Stimulated activated CD8-positive, alpha-beta memory T cell treated with anti-CD3 and anti-CD28 coated beads, Interleukin-7, amount 100 ng/mL, for 4 hours (primary cell): ENCODE results near the gene CAD.

Source experiments
- DNase-seq, 2 donors: peaks; one replicate each; pipeline ENCODE4 v3.0.0-alpha.2; 2020; ENCODE audit warnings: low read depth in 2 of 2

The CAD gene

DNA sequence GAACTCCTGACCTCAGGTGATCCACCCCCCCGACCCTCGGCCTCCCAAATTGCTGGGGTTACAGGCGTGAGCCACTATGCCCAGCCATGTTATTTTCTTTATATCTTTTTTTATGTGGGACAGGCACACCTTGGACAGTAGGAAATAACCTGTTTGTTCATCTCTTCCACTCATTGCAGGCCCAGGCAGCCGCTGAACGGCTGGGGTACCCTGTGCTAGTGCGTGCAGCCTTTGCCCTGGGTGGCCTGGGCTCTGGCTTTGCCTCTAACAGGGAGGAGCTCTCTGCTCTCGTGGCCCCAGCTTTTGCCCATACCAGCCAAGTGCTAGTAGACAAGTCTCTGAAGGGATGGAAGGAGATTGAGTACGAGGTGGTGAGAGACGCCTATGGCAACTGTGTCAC, 8.4 kb downstream of the CAD start:
- no peak for DNase-seq

DNA sequence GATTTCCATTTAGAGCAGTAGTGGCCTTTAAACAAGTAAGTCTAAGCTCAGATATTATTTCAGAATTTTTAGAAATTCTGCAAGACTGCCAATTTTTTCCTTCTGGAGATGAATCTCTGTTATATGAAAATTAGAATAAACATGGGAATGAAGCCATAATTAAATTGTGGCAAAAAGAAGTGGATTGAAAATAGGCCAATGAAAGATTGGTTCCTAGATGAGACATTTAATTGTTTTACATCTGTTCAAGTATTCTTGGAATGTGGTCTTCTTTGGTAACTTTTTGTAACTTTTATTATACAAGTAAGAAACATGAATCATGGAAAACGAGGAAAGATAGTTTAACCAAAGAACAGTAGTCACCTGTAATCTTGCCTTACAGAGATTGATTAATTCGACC, 10.3 kb downstream of the CAD start:
- no peak for DNase-seq

DNA sequence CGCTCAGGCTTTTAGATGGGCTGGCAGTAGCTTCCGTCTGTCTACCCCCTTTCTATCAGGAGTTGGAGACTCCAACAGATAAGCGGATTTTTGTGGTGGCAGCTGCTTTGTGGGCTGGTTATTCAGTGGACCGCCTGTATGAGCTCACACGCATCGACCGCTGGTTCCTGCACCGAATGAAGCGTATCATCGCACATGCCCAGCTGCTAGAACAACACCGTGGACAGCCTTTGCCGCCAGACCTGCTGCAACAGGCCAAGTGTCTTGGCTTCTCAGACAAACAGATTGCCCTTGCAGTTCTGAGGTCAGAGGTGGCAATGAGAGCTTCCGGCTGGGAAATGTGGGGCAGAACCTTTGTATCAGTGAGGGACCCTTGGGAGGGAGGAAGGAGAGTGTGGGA, 14.8 kb downstream of the CAD start:
- DNase-seq = no peak

DNA sequence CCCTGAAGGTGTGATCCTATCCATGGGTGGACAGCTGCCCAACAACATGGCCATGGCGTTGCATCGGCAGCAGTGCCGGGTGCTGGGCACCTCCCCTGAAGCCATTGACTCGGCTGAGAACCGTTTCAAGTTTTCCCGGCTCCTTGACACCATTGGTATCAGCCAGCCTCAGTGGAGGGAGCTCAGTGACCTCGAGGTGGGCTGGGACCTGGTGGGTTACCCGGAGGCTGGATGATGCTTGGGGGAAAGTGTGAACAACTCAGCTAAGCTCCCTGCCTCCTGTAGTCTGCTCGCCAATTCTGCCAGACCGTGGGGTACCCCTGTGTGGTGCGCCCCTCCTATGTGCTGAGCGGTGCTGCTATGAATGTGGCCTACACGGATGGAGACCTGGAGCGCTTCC, 16.2 kb downstream of the CAD start:
- DNase-seq = no peak

DNA sequence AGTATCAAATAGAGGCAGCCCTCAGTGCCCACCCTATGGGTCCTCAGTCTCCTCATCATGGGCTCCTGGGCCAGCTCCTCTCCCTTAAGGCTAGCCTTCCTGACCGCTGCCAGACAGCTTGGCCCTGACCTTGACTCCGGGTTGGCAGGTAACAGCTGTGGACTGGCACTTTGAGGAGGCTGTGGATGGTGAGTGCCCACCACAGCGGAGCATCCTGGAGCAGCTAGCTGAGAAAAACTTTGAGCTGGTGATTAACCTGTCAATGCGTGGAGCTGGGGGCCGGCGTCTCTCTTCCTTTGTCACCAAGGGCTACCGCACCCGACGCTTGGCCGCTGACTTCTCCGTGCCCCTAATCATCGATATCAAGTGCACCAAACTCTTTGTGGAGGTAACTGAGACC, 19.0 kb downstream of the CAD start:
- DNase-seq = no peak

DNA sequence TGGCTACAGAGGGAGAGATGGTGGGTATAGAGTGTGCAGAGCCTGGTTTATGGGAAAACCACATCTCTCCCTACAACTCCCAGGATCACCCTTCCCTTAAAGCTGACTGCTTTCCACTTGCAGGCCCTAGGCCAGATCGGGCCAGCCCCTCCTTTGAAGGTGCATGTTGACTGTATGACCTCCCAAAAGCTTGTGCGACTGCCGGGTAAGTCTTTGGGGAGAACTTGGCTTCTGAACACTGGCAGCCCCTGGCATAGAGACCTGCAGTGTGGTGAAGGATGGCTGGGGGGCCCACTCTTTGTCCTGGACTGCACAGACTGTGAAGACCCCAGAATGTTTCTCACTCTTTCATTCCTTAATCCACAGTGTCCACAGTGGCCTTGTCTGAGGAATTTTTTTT, 19.5 kb downstream of the CAD start:
- DNase-seq = no peak

DNA sequence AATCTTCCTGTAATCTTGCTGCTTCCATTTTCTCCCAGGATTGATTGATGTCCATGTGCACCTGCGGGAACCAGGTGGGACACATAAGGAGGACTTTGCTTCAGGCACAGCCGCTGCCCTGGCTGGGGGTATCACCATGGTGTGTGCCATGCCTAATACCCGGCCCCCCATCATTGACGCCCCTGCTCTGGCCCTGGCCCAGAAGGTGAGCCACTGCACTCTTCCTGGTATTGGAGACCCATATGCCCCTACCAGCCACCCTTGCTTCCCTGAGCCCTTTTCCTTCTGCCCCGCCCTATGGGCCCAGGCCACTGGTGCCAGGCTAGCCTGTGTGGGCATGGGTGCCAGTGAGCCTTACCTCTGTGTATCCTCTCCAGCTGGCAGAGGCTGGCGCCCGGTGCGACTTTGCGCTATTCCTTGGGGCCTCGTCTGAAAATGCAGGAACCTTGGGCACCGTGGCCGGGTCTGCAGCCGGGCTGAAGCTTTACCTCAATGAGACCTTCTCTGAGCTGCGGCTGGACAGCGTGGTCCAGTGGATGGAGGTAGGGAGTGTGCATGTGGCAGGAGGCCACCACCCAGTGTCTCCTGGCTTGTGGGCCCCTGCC, 20.3 kb downstream of the CAD start:
- DNase-seq = no peak

DNA sequence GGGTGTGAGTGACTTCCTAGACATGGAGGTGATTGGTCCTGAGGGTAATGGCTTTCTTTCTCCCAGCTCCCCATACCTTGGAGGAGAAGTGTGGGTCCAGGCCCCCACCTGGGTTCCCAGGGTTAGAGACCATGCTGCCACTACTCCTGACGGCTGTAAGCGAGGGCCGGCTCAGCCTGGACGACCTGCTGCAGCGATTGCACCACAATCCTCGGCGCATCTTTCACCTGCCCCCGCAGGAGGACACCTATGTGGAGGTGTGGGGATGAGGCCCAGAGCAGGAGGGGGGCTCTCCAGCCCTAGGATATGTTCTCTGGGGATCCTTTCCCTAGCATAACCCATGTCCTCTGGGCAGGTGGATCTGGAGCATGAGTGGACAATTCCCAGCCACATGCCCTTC, 21.8 kb downstream of the CAD start:
- DNase-seq = no peak

DNA sequence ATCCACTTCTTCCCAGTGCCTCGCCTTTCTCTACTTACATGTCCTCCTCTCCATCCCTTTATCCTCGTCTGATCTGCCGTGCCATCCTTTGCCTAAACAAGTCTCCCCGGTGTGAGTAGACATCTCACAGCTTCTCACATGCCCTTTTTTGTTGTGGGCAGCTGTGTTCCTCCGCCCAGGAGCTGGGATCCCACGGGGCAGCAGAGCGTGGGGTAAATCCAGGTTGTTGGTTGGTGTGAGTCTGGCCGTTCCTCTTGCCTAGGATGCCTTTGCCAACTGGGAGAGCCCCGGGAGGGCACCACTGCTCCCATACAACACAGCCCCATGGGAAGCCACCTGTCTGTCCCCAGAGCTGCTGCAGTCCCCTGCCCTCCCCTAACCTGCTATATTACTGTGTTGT, 23.2 kb downstream of the CAD start:
- DNase-seq = no peak

DNA sequence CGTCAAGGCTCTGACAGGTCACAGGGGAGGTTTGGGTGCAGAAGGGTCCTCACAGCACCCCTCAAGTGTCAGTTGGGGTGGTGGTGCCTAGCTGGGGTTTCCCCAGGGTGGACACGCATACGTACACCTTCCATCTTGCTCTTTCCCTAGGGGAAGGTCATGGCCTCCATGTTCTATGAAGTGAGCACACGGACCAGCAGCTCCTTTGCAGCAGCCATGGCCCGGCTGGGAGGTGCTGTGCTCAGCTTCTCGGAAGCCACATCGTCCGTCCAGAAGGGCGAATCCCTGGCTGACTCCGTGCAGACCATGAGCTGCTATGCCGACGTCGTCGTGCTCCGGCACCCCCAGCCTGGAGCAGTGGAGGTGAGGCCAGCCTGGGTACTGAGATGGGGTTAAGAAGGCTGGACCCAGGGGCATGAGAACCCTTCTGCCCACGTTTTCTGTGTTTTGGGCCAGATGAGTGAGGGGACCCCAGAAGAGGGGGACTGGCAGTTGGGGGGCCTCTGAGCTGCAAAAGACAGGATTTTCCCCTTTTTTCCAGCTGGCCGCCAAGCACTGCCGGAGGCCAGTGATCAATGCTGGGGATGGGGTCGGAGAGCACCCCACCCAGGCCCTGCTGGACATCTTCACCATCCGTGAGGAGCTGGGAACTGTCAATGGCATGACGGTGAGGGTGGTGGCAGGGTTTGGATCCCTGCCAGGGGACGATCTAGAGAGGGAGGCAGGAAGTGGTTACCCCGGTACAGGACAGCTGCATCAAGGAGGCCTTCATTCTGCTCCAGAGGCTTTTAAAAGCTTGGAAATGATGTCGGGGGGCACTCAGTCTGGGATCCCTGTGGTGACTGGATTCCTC, 24.8 kb downstream of the CAD start:
- DNase-seq = no peak

DNA sequence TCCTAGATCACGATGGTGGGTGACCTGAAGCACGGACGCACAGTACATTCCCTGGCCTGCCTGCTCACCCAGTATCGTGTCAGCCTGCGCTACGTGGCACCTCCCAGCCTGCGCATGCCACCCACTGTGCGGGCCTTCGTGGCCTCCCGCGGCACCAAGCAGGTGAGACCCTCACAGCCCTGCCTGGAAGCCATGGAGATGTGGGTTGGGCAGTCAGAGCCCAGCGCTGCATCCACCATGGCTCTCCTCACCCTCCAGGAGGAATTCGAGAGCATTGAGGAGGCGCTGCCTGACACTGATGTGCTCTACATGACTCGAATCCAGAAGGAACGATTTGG, 25.4 kb downstream of the CAD start:
- DNase-seq = no peak

DNA sequence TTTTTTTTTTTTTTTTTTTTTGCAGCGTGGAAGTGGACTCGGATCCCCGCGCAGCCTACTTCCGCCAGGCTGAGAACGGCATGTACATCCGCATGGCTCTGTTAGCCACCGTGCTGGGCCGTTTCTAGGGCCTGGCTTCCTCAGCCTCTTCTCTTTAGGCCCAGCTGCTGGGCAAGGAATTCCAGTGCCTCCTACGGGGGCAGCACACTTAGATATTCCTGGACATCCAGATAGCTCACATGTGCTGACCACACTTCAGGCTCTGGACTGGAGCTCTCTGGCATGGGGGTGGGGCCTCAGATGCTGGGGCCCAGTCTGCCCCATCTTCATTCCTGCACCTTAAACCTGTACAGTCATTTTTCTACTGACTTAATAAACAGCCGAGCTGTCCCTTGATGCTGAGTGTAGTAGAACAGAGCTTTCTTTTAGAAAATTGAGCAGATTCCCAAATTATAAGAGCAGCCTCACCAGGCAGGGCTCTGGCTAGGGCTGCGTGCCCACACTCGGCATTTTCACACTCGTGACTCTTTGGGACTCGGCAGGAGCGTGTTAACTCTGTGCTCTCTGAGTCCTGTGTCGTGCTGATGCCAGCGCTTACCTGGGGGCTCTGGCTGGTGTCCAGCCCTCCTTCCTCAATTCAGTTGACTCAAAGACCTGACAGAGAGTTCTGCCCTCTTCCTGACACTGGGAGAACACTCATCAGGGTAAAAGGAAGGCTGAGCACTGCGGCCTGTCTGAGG, 26.4 kb downstream of the CAD start:
- DNase-seq = no peak

DNA sequence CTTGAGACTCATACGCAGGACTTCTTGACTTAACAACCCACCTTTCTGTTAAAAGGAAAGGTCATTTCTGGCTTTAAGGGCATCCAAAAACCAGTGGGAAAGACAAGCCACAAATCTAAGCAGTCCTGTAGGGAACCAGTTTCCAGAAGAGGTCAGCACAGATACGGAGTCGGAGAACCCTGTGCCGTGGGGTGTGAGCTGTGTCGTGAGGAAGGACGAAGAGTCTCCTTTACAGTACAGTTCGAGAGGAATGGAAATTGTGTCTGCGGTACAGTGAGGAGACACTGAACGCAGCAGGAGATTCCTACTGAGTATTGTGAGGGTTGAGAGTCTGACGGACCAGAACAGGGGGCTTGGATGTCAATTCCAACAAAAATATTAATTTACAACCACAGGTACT, 27.9 kb downstream of the CAD start:
- no peak for DNase-seq

DNA sequence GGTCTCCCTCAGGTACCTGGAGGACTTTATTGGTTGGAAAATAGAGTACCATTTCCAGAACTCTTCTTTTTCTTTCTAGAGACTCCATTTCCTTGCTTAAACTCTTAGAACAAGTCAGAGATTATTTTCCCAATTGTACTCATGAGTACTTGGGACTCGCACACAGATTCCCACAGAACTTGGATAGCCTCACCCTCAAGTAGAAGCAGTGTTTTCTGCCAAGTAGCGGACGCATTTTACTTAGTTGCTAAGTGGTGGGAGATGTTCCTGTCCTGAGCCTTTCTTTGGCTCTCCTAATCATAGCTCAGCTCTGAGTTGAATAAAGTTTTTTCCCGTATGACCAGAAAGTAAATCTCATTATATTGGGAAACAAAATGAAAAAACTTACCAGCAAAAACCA, 28.5 kb downstream of the CAD start:
- no peak for DNase-seq

DNA sequence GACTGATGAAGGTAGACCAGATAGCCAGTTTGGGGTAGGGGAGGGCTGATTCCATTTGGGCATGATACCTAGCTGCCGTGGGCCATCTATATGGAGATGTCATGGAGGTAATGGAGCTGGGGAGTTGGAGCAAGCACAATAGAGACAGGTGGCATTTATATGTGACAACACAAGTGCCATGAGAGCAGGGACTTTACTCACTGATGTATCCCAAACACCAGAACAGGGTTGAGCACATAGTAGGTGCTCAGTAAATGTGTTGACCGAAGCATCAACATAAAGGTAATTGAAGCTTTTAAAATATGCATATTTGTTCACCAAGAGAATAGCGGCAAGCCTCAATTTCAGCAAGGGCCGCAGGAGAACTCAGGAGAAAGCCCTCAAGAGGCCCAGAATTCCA, 30.7 kb downstream of the CAD start:
- DNase-seq = no peak

DNA sequence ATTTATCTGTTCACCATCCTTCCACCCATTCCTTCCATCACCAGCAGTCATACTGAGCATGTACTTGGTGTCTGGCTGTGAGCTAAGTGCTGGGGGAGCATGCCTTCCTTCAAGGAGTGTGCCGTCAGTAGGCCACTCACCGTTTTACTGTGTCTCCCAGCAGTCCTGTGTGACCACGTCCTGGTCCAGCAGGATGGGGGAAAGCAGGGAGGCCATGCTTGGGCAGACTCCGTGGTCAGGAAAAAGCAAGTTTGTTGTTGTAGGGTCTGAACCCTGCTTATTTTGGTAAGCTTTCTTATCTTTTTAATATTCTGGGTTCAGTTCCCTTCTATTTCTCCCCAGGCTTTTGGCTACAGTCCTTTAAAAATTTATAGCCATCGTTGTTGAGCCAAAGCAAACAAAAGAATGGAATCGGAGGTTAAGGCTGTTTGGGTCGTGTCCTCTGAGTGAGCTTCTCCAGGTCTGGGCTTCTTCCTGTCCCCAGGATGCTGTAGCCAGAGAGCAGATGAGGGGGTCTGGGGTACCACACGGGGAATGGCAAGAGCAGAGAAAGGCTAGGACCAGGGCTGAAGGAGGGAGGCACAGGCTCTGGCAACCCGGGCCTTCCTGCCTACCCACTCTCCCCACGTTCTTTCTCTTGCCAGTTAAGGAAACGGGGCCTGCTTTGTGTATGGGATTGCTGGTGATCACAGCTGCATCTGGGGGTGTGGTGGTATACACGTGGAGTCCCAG, 32.2 kb downstream of the CAD start:
- DNase-seq = no peak

DNA sequence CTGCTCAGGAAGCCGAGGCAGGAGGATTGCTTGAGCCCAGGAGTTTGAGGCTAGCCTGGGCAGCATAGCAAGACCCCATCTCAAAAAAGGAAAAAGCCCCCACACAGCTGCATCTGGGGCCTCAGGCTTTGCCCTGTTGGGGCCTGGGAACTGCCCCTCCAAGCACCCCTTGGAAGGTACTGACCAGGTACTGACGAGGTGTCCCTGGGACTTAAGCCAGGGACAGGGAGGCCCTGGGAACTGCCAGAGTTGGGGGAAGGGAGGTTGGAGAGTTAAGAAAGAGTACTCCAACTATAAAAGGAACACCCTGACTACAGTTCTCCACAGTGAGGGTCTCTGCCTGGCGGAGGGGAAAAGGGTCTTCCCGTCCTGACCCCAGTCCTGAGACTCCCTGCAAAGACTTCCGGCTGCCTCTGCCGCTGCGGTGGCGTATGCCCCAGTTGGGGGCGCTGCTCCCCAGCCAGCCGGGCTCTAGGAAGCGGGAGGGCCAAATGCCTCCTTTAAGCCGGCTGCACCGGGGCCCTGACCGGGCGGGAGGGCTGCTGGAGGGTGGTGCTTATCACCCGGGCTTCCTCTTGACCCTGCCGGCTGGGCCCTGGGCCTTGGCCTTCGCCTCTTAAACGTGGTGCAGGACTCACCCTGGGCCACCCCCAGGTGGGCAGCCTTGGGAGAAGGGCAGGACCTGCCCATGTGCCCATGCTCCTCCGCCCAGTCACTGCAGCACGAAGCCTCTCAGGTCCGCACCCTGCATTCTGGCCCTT, 32.9 kb downstream of the CAD start:
- no peak for DNase-seq

DNA sequence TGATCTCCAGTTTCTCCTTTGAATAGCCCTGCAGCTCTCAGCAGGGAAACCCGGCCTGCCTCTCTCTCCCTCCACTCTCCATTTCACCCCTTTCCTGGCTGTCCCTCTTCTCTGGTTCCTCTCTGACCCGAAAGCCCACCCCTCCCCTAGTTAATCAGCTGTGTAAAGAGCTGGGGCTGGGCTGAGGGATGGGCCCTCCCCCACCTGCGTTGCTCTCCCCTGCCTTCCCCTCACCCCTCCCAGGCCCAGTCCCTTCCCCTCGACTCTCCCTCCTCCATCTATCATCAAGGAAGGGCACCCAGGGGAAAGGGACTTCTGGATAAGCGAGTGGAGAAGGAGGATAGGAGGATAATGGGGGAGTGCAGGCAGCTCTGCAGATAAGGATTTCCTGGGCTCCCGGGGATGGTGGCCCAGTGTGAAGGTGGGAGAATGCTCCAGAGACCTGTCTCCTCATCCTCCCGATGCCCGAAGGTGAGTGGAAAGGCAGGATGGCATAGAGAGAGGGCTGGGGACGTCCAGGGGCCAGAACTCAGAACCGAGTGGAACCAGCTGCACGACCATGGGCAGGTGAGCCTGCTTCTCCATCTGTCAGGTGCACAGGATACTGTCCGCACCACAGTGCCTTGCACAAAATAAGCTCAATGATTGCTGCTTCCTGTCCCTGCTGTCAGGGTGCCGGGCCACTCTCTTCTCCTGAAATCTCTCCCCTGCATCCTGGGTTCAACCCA, 33.6 kb downstream of the CAD start:
- no peak for DNase-seq

DNA sequence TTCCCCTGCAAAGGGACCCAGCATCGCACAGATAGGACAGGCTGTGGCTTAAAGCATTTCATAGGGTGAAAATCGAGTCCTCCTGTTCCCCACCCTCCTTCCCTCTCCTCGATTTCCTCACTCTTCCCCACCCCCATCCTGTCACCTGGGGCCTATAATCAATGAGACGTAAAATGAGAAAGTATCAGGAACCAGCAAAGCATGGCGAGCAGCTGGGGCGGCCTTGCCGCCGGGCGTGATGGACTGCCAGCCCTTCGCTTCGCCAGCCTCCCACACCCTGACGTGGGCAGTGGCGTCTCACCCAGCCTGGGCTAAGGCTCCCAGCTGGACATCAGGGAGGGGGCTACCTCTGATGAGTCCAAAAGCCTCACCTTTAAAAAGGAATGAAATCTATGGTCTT, 34.6 kb downstream of the CAD start:
- DNase-seq = no peak

DNA sequence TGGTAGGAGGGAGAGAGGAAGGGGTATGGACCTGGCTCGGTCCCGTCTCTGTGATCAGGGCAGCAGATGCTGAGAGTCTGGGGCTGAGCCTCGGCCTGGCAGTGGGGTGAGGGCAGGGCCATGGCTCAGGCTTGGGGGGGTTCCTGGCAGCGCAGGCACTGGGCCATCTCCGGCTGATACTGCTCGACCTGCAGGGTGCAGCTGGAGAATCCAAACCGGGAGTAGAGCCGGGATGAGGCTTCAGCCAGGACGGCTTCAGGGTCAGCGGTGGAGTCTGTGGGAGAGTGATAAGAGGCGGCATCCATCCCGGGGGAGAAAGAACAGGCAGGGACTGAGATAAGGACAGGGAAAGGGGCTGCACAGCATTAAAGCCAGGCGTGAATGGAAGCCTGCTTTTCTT, 38.0 kb downstream of the CAD start:
- no peak for DNase-seq

DNA sequence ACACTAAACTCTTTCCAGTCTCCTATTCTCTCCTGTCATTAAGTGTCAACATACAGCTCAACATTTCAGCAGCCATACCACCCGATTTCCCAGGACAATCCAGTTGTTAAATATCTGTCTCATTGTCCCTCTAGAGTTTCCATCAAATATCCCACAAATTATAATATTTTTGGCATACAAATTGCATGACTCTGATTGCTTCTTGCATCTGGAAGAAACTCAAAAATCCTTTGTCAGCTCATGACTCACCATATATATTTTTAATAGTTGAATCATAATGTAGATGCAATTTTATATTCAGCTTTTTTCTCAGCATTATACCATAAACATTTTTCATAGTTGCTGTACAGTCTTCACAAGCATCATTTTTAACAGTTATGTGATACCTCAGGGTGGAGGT, 38.5 kb downstream of the CAD start:
- no peak for DNase-seq
